ENCODE results near the gene ISL2. TPM values are rescaled to one million over a fixed set of nuclear protein-coding genes. Genes with fewer than 3 reads are reported as not detected.
A peak's percentile ranks its signal among the peaks of the same experiment; 100 is the strongest.

Gene ISL2
- total and polyA plus RNA-seq, 9 of the 15 experiments (the other 6 are each of a cell fraction or from before 2014, with no cell fraction given), result 0.15 to 23.7 (median 4.0) TPM

DNA sequence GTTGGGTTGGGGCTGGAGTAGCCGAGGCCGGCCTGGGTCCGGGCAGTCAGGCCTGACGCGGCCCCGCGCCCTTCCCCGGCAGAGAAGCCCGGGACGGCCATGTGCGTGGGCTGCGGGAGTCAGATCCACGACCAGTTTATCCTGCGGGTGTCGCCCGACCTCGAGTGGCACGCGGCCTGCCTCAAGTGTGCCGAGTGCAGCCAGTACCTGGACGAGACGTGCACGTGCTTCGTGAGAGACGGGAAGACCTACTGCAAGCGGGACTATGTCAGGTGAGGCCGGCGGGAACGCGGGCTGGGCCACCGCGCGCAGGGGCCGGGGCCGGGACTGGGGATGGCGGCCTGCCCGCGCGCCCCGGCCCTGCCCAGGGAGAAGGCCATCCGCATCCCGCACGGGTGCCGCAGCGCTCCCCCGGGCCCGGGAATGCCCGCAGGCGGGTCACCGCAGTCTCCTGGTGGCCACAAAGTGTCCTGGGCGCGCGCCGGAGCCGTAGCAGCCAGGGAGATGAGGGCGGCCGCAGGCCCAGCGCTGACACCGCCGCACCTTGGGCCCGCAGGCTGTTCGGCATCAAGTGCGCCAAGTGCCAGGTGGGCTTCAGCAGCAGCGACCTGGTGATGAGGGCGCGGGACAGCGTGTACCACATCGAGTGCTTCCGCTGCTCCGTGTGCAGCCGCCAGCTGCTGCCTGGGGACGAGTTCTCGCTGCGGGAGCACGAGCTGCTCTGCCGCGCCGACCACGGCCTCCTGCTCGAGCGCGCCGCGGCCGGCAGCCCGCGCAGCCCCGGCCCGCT, 1.3 kb downstream of the ISL2 start (continued):
- TF ChIP-seq, protein P1, sequence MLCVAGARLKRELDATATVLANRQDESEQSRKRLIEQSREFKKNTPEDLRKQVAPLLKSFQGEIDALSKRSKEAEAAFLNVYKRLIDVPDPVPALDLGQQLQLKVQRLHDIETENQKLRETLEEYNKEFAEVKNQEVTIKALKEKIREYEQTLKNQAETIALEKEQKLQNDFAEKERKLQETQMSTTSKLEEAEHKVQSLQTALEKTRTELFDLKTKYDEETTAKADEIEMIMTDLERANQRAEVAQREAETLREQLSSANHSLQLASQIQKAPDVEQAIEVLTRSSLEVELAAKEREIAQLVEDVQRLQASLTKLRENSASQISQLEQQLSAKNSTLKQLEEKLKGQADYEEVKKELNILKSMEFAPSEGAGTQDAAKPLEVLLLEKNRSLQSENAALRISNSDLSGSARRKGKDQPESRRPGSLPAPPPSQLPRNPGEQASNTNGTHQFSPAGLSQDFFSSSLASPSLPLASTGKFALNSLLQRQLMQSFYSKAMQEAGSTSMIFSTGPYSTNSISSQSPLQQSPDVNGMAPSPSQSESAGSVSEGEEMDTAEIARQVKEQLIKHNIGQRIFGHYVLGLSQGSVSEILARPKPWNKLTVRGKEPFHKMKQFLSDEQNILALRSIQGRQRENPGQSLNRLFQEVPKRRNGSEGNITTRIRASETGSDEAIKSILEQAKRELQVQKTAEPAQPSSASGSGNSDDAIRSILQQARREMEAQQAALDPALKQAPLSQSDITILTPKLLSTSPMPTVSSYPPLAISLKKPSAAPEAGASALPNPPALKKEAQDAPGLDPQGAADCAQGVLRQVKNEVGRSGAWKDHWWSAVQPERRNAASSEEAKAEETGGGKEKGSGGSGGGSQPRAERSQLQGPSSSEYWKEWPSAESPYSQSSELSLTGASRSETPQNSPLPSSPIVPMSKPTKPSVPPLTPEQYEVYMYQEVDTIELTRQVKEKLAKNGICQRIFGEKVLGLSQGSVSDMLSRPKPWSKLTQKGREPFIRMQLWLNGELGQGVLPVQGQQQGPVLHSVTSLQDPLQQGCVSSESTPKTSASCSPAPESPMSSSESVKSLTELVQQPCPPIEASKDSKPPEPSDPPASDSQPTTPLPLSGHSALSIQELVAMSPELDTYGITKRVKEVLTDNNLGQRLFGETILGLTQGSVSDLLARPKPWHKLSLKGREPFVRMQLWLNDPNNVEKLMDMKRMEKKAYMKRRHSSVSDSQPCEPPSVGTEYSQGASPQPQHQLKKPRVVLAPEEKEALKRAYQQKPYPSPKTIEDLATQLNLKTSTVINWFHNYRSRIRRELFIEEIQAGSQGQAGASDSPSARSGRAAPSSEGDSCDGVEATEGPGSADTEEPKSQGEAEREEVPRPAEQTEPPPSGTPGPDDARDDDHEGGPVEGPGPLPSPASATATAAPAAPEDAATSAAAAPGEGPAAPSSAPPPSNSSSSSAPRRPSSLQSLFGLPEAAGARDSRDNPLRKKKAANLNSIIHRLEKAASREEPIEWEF (CRISPR knock-in tag; IDR thresholded peaks at IDR 0.05), result no peak
- TF ChIP-seq FOXP1 (CRISPR knock-in tag; IDR thresholded peaks at IDR 0.05), result no peak; the same call in 1 of the 2 replicates
- TF ChIP-seq, protein P2, sequence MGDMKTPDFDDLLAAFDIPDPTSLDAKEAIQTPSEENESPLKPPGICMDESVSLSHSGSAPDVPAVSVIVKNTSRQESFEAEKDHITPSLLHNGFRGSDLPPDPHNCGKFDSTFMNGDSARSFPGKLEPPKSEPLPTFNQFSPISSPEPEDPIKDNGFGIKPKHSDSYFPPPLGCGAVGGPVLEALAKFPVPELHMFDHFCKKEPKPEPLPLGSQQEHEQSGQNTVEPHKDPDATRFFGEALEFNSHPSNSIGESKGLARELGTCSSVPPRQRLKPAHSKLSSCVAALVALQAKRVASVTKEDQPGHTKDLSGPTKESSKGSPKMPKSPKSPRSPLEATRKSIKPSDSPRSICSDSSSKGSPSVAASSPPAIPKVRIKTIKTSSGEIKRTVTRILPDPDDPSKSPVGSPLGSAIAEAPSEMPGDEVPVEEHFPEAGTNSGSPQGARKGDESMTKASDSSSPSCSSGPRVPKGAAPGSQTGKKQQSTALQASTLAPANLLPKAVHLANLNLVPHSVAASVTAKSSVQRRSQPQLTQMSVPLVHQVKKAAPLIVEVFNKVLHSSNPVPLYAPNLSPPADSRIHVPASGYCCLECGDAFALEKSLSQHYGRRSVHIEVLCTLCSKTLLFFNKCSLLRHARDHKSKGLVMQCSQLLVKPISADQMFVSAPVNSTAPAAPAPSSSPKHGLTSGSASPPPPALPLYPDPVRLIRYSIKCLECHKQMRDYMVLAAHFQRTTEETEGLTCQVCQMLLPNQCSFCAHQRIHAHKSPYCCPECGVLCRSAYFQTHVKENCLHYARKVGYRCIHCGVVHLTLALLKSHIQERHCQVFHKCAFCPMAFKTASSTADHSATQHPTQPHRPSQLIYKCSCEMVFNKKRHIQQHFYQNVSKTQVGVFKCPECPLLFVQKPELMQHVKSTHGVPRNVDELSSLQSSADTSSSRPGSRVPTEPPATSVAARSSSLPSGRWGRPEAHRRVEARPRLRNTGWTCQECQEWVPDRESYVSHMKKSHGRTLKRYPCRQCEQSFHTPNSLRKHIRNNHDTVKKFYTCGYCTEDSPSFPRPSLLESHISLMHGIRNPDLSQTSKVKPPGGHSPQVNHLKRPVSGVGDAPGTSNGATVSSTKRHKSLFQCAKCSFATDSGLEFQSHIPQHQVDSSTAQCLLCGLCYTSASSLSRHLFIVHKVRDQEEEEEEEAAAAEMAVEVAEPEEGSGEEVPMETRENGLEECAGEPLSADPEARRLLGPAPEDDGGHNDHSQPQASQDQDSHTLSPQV (IDR thresholded peaks at IDR 0.05), result peak; percentile 95
- no peak for TF ChIP-seq ETV6 (IDR thresholded peaks at IDR 0.05; ENCODE audit: borderline replicate concordance in 1 of 2, low read depth in 2 of 2, low read length in 1 of 2)
- peak; percentile 61; the same call in 1 of the 2 replicates for TF ChIP-seq ETV6 (CRISPR knock-in tag; IDR thresholded peaks at IDR 0.05; ENCODE audit: borderline replicate concordance)
- TF ChIP-seq, protein P3, sequence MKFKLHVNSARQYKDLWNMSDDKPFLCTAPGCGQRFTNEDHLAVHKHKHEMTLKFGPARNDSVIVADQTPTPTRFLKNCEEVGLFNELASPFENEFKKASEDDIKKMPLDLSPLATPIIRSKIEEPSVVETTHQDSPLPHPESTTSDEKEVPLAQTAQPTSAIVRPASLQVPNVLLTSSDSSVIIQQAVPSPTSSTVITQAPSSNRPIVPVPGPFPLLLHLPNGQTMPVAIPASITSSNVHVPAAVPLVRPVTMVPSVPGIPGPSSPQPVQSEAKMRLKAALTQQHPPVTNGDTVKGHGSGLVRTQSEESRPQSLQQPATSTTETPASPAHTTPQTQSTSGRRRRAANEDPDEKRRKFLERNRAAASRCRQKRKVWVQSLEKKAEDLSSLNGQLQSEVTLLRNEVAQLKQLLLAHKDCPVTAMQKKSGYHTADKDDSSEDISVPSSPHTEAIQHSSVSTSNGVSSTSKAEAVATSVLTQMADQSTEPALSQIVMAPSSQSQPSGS (CRISPR knock-in tag; IDR thresholded peaks at IDR 0.05), result no peak
- no peak for TF ChIP-seq ZNF551 (CRISPR knock-in tag; IDR thresholded peaks at IDR 0.05)
- TF ChIP-seq ZNF76 (CRISPR knock-in tag; IDR thresholded peaks at IDR 0.05; ENCODE audit: borderline replicate concordance), result no peak
- no peak for TF ChIP-seq ZNF766 (CRISPR knock-in tag; conservative IDR thresholded peaks at IDR 0.05)
- TF ChIP-seq PRMT5 (CRISPR knock-in tag; IDR thresholded peaks at IDR 0.05), result no peak
- TF ChIP-seq FOXM1 (IDR thresholded peaks at IDR 0.05; ENCODE audit: low read depth), result no peak
- 0 out of 2 replicates have a peak, but pooled peaks have one; percentile 8 for TF ChIP-seq FOXM1 (CRISPR knock-in tag; IDR thresholded peaks at IDR 0.05; ENCODE audit: low read depth)
- no peak for TF ChIP-seq ZNF57 (CRISPR knock-in tag; IDR thresholded peaks at IDR 0.05)
